Measurements from ENCODE around the gene KLHL33.

GRCh38 chr14:20377171-20377570, 58.8 kb downstream of the KLHL33 start:
- TF ChIP-seq CTCF (IDR thresholded peaks at IDR 0.05) (no peak), POLR2A (IDR thresholded peaks at IDR 0.05) (no peak)
